A549 (cell line): ENCODE measurements around the gene EMX1. TPM values are rescaled to one million over a fixed set of nuclear protein-coding genes. Genes with fewer than 3 reads are reported as not detected.

Source experiments
- ATAC-seq, 2 experiments: fragments of 200-7000 bp in 1 of 2; fragments of >200 bp in 1 of 2; cut with Nextera tagmentation in 1 of 2; cut with Tn5 transposase in 1 of 2; 3 replicates each; pipeline versions ENCODE4 v1.8.0 to v1.9.1; 2018 to 2020; ENCODE audit warnings: mild to moderate bottlenecking in 1 of 2, moderate library complexity in 1 of 2
- CTCF ChIA-PET: fragments of 300-600 bp; sonication (Branson Sonifier 250); formaldehyde crosslinking; extraction: SDS; loops from one replicate; lab custom pipeline; 2021; ENCODE audit warnings: antibody characterized with exemption, inconsistent platforms; lab: Yijun Ruan, JAX
- POLR2A ChIA-PET: fragments of 350-600 bp; formaldehyde crosslinking; extraction: SDS; loops from one replicate; lab custom pipeline; 2021; ENCODE audit warnings: antibody characterized with exemption, inconsistent platforms; lab: Yijun Ruan, JAX
- DNase-seq, 2 experiments: peaks; one replicate each; pipeline versions ENCODE4 v3.0.0 to v3.0.0-alpha.2; 2011 to 2016; ENCODE audit warnings: low read depth in 1 of 2, low spot score in 1 of 2
- FAIRE-seq: peaks from 2 replicates; lab custom pipeline; 2011; peaks lifted over from hg19 to GRCh38; lab: Jason Lieb, UNC
- H3K27ac ChIP-seq, 2 experiments: fragments of >200 bp; sonication (Bioruptor Twin); formaldehyde crosslinking; 3 replicates each; pipeline ENCODE4 v1.5.1; 2016 to 2017
- H3K4me1 ChIP-seq: fragments of >200 bp; sonication (Bioruptor Twin); formaldehyde crosslinking; 3 replicates; pipeline ENCODE4 v1.6.1; 2016
- H3K4me2 ChIP-seq: fragments of >200 bp; sonication (Bioruptor Twin); formaldehyde crosslinking; 3 replicates; pipeline ENCODE4 v1.6.1; 2016
- H3K4me3 ChIP-seq: fragments of >200 bp; sonication (Bioruptor Twin); formaldehyde crosslinking; 3 replicates; pipeline ENCODE4 v1.5.1; 2016
- H3K9me3 ChIP-seq: fragments of >200 bp; sonication (Bioruptor Twin); formaldehyde crosslinking; 3 replicates; pipeline ENCODE4 v1.6.1; 2016
- BHLHE40 ChIP-seq: IDR thresholded peaks from 2 replicates; pipeline ENCODE4 v1.6.1; 2012; ENCODE audit warnings: low read depth, low read length, inconsistent platforms
- CHD2 ChIP-seq: fragments of 150-350 bp; IDR thresholded peaks from 2 replicates; pipeline ENCODE4 v1.6.1; 2014; ENCODE audit warnings: low read length; ENCODE audit not compliant: partially characterized antibody
- EHMT2 ChIP-seq: fragments of 200-600 bp; sonication (generic); IDR thresholded peaks from 2 replicates; pipeline ENCODE4 v1.6.1; 2016; ENCODE audit warnings: antibody characterized with exemption, low read depth, mild to moderate bottlenecking, moderate library complexity
- EP300 ChIP-seq, 2 experiments: fragments of >200 bp; sonication (Bioruptor Twin); formaldehyde crosslinking; IDR thresholded peaks; 2 replicates in 1 of 2; 3 replicates in 1 of 2; pipeline ENCODE4 v1.6.1; 2016 to 2017
- ESRRA ChIP-seq: fragments of 150-350 bp; IDR thresholded peaks from 2 replicates; pipeline ENCODE4 v1.6.1; 2014; ENCODE audit warnings: mild to moderate bottlenecking, low read length, borderline replicate concordance
- FOSB ChIP-seq: fragments of 250-450 bp; sonication (Bioruptor Pico); IDR thresholded peaks from 2 replicates; pipeline ENCODE4 v1.5.0; 2020; ENCODE audit warnings: mild to moderate bottlenecking, moderate library complexity
- HDAC2 ChIP-seq: fragments of 200-600 bp; sonication (generic); IDR thresholded peaks from 2 replicates; pipeline ENCODE4 v1.6.1; 2016
- HOXA7 ChIP-seq: fragments of 250-450 bp; sonication (Bioruptor Pico); IDR thresholded peaks from 2 replicates; pipeline ENCODE4 v1.5.0; 2020; ENCODE audit warnings: mild to moderate bottlenecking, moderate library complexity
- HOXB5 ChIP-seq: fragments of 250-450 bp; sonication (Bioruptor Pico); IDR thresholded peaks from 2 replicates; pipeline ENCODE4 v1.5.0; 2020; ENCODE audit warnings: mild to moderate bottlenecking, moderate library complexity
- JUN ChIP-seq, 2 experiments: fragments of >200 bp; sonication (Bioruptor Twin); formaldehyde crosslinking; IDR thresholded peaks; 2 replicates in 1 of 2; 3 replicates in 1 of 2; pipeline ENCODE4 v1.6.1; 2016 to 2017
- KDM1A ChIP-seq: fragments of 200-600 bp; sonication (generic); IDR thresholded peaks from 2 replicates; pipeline ENCODE4 v1.6.1; 2016; ENCODE audit warnings: low read depth, mild to moderate bottlenecking
- KDM5A ChIP-seq: fragments of 200-600 bp; sonication (generic); IDR thresholded peaks from 2 replicates; pipeline ENCODE4 v1.6.1; 2016; ENCODE audit warnings: antibody characterized with exemption, mild to moderate bottlenecking
- MAZ ChIP-seq: fragments of 150-350 bp; IDR thresholded peaks from 2 replicates; pipeline ENCODE4 v1.6.1; 2014; ENCODE audit warnings: antibody characterized with exemption, low read depth, low read length, borderline replicate concordance
- MYC ChIP-seq: IDR thresholded peaks from 2 replicates; pipeline ENCODE4 v1.6.1; 2012; ENCODE audit warnings: mild to moderate bottlenecking, inconsistent platforms, low read length, improper control_type of control experiment, borderline replicate concordance
- NFE2L2 ChIP-seq: fragments of 150-350 bp; conservative IDR thresholded peaks from 2 replicates; pipeline ENCODE4 v1.6.1; 2014; ENCODE audit warnings: low read length
- NPAS2 ChIP-seq: fragments of 250-450 bp; sonication (Bioruptor Pico); IDR thresholded peaks from 2 replicates; pipeline ENCODE4 v1.8.0; 2022; ENCODE audit warnings: mild to moderate bottlenecking, moderate library complexity, borderline replicate concordance
- NR3C1 ChIP-seq: fragments of >200 bp; sonication (Bioruptor Twin); formaldehyde crosslinking; IDR thresholded peaks from 3 replicates; pipeline ENCODE4 v1.6.1; 2017
- PHF8 ChIP-seq: fragments of 200-600 bp; sonication (generic); IDR thresholded peaks from 2 replicates; pipeline ENCODE4 v1.6.1; 2016; ENCODE audit warnings: low read depth, mild to moderate bottlenecking, antibody characterized with exemption, moderate library complexity, borderline replicate concordance
- SMC3 ChIP-seq: fragments of >200 bp; sonication (Bioruptor Twin); formaldehyde crosslinking; IDR thresholded peaks from 3 replicates; pipeline ENCODE4 v1.6.1; 2018; ENCODE audit warnings: inconsistent platforms
- ZC3H11A ChIP-seq: fragments of 450-650 bp; IDR thresholded peaks from 2 replicates; pipeline ENCODE4 v1.6.1; 2014; ENCODE audit warnings: antibody characterized with exemption, mild to moderate bottlenecking
- ZFP36 ChIP-seq: fragments of 450-650 bp; IDR thresholded peaks from 2 replicates; pipeline ENCODE4 v1.6.1; 2014; ENCODE audit warnings: borderline replicate concordance; ENCODE audit not compliant: partially characterized antibody
- WGBS: methylation state at CpG from one replicate; pipeline ENCODE4 v1.1.6; 2017; ENCODE audit errors: missing lambda C conversion rate; 5-methylcytosine and 5-hydroxymethylcytosine counted together
- polyA plus RNA-seq, 4 experiments: library from polyadenylated mRNA; depleted of rRNA in 3 of 4; stranded (reverse); fragments of >200 nt; fragmentation: RNase III in 1 of 4; extraction: RNeasy Plus Mini Kit Qiagen cat#74134 plus additional on column Dnase treatment in 1 of 4; gene quantifications; 2 replicates in 3 of 4; 3 replicates in 1 of 4; pipeline ENCODE4 v1.2.3, GENCODE V29; 2011 to 2017
- TF ChIP-seq, protein P1 (sequence below): fragments of 250-450 bp; sonication (Bioruptor Pico); IDR thresholded peaks from 2 replicates; pipeline ENCODE4 v1.5.0; 2021; ENCODE audit warnings: mild to moderate bottlenecking, moderate library complexity, borderline replicate concordance
- TF ChIP-seq, protein P2 (sequence below): fragments of 450-650 bp; IDR thresholded peaks from 2 replicates; pipeline ENCODE4 v1.6.1; 2014; ENCODE audit warnings: antibody characterized with exemption

Gene EMX1
- polyA plus RNA-seq, 2 of the 4 experiments (the other 2 are of a cell fraction): 0.05 TPM; not detected in 1

DNA sequence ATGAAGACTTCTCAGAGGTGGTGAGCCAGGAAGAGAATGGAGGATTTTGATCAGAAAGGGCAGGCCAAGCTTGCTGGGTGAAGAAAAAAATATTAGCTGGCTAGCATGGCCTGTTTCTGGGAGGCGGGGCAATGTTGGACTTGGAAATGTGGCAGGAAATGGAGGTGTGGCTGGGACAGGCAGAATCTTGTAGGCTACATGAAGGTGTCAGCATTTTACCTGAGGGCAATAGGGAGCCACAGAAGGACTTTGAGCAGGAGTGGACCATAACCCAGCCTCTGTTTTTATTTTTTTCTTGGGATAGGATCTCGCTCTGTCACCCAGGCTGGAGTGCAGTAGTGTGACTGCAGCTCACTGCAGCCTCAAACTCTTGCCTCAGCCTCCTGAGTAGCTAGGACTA is 31.7 kb downstream of the EMX1 start:
- no peak for DNase-seq
- ChIA-PET POLR2A (no interaction called here), CTCF (interaction anchor here (1.1 to 2.2 kb wide), 3 partner anchors 10 to 56 kb away, joined by 3 to 10 read pairs (median 7); no protein-coding TSS in a partner anchor)
- no peak for FAIRE-seq
- Histone ChIP-seq H3K4me2 (no peak overlapping the region), H3K9me3 (no peaks in the 10 kb centered on the region), H3K27ac (no peak overlapping the region)
- 90% methylated on average over 2 of the region's 2 CpGs for WGBS
- ATAC-seq: no peak
- TF ChIP-seq, protein P1, sequence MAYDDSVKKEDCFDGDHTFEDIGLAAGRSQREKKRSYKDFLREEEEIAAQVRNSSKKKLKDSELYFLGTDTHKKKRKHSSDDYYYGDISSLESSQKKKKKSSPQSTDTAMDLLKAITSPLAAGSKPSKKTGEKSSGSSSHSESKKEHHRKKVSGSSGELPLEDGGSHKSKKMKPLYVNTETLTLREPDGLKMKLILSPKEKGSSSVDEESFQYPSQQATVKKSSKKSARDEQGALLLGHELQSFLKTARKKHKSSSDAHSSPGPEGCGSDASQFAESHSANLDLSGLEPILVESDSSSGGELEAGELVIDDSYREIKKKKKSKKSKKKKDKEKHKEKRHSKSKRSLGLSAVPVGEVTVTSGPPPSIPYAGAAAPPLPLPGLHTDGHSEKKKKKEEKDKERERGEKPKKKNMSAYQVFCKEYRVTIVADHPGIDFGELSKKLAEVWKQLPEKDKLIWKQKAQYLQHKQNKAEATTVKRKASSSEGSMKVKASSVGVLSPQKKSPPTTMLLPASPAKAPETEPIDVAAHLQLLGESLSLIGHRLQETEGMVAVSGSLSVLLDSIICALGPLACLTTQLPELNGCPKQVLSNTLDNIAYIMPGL (CRISPR knock-in tag): no peak
- TF ChIP-seq ZFP36: peak; percentile 55
- TF ChIP-seq, all 56 proteins: peak for 1
- no peaks in the 10 kb centered on the region for H3K4me1 ChIP-seq
- no peak overlapping the region for H3K4me3 ChIP-seq

DNA sequence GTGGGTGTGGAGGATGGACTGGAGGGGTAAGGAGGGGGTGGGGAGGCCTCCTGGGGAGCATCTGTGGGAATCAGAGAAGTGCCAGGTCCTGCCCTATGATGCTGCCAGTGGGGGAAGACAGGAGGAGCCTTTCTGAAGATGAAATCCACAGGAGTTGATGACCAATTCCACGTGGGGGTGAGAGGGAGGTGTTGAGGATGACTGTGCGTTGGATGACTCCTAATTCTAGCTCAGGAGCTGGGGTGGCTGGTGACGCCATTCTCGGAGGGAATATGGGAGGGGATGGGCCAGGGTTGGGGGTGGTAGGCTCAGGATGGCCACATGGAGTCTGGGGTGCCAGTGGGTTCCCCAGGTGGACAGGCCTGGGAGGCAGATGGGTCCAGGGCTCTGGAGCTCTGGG is 32.3 kb downstream of the EMX1 start:
- TF ChIP-seq CHD2 (no peak), KDM5A (no peak), NPAS2 (CRISPR knock-in tag) (no peak), PHF8 (no peak), HOXB5 (no peak), KDM1A (no peak), ZC3H11A (no peak), FOSB (no peak), HOXA7 (CRISPR knock-in tag) (no peak), EP300 (IDR thresholded peaks at IDR 0.05) (no peak), MAZ (no peak), EHMT2 (no peak), ESRRA (no peak), NFE2L2 (no peak), MYC (no peak), JUN (IDR thresholded peaks at IDR 0.05) (no peak), HDAC2 (no peak), NR3C1 (no peak), SMC3 (no peak)
- TF ChIP-seq, protein P2, sequence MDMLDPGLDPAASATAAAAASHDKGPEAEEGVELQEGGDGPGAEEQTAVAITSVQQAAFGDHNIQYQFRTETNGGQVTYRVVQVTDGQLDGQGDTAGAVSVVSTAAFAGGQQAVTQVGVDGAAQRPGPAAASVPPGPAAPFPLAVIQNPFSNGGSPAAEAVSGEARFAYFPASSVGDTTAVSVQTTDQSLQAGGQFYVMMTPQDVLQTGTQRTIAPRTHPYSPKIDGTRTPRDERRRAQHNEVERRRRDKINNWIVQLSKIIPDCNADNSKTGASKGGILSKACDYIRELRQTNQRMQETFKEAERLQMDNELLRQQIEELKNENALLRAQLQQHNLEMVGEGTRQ: no peak
- Histone ChIP-seq H3K27ac (no peak overlapping the region), H3K4me2 (no peak overlapping the region), H3K9me3 (no peaks in the 10 kb centered on the region), H3K4me3 (no peak overlapping the region), H3K4me1 (no peaks in the 10 kb centered on the region)
- POLR2A ChIA-PET: no interaction called here
- DNase-seq: no peak
- no peak for FAIRE-seq
- CTCF ChIA-PET: interaction anchor here (0.8 to 2.0 kb wide), 3 partner anchors 10 to 57 kb away, joined by 3 to 7 read pairs (median 4); no protein-coding TSS in a partner anchor
- ATAC-seq: no peak
- 85% methylated on average over 4 of the region's 4 CpGs for WGBS

DNA sequence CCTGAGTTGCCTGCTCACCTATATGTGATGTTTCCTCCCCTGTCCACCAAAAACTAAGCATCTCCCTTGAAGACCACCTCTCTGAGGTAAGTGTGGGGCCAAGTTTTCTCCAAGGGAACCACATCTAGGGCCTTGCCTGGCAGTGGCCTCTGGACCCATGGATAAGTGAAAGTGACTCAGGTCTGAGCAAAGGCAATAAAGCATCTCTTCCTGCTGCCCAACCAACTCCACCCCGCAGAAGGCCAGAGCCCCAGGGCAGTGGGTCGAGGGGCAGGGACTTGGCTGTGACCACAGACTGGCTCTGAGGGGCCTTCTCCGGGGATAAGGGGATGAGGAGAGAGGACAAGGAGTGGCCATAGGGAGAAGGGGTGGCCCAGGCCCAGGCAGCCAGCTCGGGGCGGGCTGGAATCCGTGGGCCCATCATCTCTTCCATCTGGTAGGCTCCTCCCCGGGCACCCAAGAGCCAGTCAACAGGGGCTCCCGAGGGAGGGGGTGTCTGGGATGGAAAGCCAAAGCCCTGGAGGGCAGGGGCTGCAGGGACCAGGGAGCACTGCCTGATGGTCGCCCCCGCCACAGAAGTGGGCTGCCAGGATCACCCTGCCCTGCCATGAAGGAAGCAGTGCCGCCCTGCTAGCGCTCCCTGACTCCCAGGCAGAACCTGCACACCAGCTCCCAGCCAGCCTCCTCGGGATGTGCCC is 33.4 kb downstream of the EMX1 start:
- FAIRE-seq: no peak
- POLR2A ChIA-PET: no interaction called here
- H3K4me1 ChIP-seq: no peaks in the 10 kb centered on the region
- H3K27ac ChIP-seq: no peak overlapping the region
- no peak overlapping the region for H3K4me2 ChIP-seq
- no peak overlapping the region for H3K4me3 ChIP-seq
- no peaks in the 10 kb centered on the region for H3K9me3 ChIP-seq
- DNase-seq: no peak
- 91% methylated on average over 13 of the region's 13 CpGs for WGBS
- TF ChIP-seq JUN (IDR thresholded peaks at IDR 0.05) (no peak), BHLHE40 (no peak), ZFP36 (no peak), MAZ (no peak)
- TF ChIP-seq, all 56 proteins: peak for 0
- CTCF ChIA-PET: interaction anchor here (0.6 to 3.0 kb wide), 6 partner anchors 12 to 227 kb away, joined by 3 to 17 read pairs (median 4); no protein-coding TSS in a partner anchor
- ATAC-seq: no peak; a peak in 1 of 6 replicates
